ENCODE measurements around the gene NOP53. TPM values are rescaled to one million over a fixed set of nuclear protein-coding genes. Genes with fewer than 3 reads are reported as not detected.
A peak's percentile ranks its signal among the peaks of the same experiment; 100 is the strongest.

The NOP53 gene
- total and polyA plus RNA-seq, 9 of the 15 experiments (the other 6 are each of a cell fraction or from before 2014, with no cell fraction given): 6.5 to 274 (median 145) TPM

DNA sequence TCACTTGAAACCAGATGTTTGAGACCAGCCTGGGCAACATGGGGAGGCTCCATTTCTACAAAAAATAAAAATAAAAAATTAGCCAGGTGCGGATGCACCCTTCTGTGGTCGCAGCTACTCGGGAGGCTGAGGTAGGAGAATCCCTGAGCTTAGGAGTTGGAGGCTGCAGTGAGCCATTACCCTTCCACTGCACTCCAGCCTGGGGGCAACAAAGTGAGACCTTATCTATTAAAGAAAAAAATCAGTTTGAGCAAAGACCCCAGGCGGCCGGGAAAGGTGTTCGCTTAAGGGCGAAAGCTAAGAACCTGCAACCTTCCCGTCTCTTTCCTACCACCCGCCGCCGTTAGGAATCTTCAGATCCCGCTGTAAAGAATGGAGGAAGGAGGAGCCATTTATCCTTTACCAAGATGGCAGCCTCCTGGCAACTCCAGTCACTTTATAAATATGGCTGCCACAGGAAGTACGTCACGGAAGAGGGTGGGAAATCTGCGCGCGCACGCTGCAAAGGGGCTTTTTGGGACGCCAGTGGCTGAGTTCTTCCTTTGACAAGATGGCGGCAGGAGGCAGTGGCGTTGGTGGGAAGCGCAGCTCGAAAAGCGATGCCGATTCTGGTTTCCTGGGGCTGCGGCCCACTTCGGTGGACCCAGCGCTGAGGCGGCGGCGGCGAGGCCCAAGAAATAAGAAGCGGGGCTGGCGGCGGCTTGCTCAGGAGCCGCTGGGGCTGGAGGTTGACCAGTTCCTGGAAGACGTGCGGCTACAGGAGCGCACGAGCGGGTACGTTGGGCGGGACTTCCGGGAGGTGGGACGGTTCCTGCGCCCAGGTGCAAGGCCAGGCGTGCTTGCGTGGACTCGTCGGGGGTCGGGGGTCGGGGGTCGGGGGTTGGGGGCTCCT lies at the start of gene NOP53 (continued):
- no peak for TF ChIP-seq HNRNPH1 (optimal IDR thresholded peaks at IDR 0.05; ENCODE audit: low read depth, low read length)
- TF ChIP-seq, protein P1, sequence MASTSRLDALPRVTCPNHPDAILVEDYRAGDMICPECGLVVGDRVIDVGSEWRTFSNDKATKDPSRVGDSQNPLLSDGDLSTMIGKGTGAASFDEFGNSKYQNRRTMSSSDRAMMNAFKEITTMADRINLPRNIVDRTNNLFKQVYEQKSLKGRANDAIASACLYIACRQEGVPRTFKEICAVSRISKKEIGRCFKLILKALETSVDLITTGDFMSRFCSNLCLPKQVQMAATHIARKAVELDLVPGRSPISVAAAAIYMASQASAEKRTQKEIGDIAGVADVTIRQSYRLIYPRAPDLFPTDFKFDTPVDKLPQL (IDR thresholded peaks at IDR 0.05; ENCODE audit: extremely low read depth, insufficient read length): peak; percentile 66
- no peak for TF ChIP-seq ZKSCAN8 (CRISPR knock-in tag; IDR thresholded peaks at IDR 0.05)
- TF ChIP-seq VEZF1 (CRISPR knock-in tag; IDR thresholded peaks at IDR 0.05): peak; percentile 70
- TF ChIP-seq ERF (CRISPR knock-in tag; IDR thresholded peaks at IDR 0.05): peak; percentile 56; the same call in 1 of the 2 replicates
- TF ChIP-seq, protein P2, sequence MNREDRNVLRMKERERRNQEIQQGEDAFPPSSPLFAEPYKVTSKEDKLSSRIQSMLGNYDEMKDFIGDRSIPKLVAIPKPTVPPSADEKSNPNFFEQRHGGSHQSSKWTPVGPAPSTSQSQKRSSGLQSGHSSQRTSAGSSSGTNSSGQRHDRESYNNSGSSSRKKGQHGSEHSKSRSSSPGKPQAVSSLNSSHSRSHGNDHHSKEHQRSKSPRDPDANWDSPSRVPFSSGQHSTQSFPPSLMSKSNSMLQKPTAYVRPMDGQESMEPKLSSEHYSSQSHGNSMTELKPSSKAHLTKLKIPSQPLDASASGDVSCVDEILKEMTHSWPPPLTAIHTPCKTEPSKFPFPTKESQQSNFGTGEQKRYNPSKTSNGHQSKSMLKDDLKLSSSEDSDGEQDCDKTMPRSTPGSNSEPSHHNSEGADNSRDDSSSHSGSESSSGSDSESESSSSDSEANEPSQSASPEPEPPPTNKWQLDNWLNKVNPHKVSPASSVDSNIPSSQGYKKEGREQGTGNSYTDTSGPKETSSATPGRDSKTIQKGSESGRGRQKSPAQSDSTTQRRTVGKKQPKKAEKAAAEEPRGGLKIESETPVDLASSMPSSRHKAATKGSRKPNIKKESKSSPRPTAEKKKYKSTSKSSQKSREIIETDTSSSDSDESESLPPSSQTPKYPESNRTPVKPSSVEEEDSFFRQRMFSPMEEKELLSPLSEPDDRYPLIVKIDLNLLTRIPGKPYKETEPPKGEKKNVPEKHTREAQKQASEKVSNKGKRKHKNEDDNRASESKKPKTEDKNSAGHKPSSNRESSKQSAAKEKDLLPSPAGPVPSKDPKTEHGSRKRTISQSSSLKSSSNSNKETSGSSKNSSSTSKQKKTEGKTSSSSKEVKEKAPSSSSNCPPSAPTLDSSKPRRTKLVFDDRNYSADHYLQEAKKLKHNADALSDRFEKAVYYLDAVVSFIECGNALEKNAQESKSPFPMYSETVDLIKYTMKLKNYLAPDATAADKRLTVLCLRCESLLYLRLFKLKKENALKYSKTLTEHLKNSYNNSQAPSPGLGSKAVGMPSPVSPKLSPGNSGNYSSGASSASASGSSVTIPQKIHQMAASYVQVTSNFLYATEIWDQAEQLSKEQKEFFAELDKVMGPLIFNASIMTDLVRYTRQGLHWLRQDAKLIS (CRISPR knock-in tag; IDR thresholded peaks at IDR 0.05): 0 out of 2 replicates have a peak, but pooled peaks have one; percentile 85
- no peak for TF ChIP-seq BRCA1 (IDR thresholded peaks at IDR 0.05)
- TF ChIP-seq BRCA1 (CRISPR knock-in tag; IDR thresholded peaks at IDR 0.05): no peak
- TF ChIP-seq RHOXF2B (CRISPR knock-in tag; conservative IDR thresholded peaks at IDR 0.05): no peak
- TF ChIP-seq FOXK1 (CRISPR knock-in tag; IDR thresholded peaks at IDR 0.05; ENCODE audit: borderline replicate concordance): no peak
- no peak for TF ChIP-seq MCM2 (IDR thresholded peaks at IDR 0.05; ENCODE audit: low read depth)
- TF ChIP-seq CUX1 (CRISPR knock-in tag; IDR thresholded peaks at IDR 0.05): no peak; the same call in 1 of the 2 replicates
- TF ChIP-seq MYBL2 (IDR thresholded peaks at IDR 0.05; ENCODE audit: low read depth): peak; percentile 35; the same call in 1 of the 2 replicates
- no peak for TF ChIP-seq MYBL2 (CRISPR knock-in tag; IDR thresholded peaks at IDR 0.05; ENCODE audit: borderline replicate concordance)
- TF ChIP-seq NR1H2 (CRISPR knock-in tag; IDR thresholded peaks at IDR 0.05): no peak
- no peak for TF ChIP-seq RBM34 (IDR thresholded peaks at IDR 0.05; ENCODE audit: borderline replicate concordance, insufficient read depth, low read length)
